Stimulated activated CD8-positive, alpha-beta memory T cell treated with anti-CD3 and anti-CD28 coated beads, Interleukin-12 subunit alpha, Interleukin-12 subunit beta, amount 100 ng/mL, for 4 hours (primary cell): ENCODE results near the gene OSTC.

Experiments used
- DNase-seq: peaks from one replicate; pipeline ENCODE4 v3.0.0-alpha.2; 2020; ENCODE audit warnings: low read depth

Gene OSTC

DNA sequence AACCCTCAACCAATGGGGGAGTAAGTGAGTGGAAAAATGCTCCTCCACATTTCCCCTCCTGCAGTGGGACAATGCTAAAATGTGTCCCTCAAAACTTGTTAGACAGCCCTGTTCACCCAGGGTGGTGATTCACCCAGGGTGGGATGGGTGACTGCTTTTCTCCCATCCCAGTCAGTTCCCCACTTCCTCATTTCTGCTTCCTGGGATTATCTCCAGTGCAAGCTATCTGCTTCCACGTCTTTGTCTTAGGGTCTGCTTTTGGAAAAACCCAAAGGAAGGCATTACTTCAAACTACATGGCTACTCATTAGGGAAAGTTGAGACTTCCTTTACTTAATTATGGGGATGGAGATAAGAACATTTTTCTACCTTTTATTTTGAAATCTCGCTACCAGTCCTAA lies 67.0 kb downstream of the OSTC start:
- no peak for DNase-seq
